ENCODE results near the gene LINC01488. TPM values are rescaled to one million over a fixed set of nuclear protein-coding genes. Genes with fewer than 3 reads are reported as not detected.

LINC01488 gene
- not detected in 2 replicates for total RNA-seq

DNA sequence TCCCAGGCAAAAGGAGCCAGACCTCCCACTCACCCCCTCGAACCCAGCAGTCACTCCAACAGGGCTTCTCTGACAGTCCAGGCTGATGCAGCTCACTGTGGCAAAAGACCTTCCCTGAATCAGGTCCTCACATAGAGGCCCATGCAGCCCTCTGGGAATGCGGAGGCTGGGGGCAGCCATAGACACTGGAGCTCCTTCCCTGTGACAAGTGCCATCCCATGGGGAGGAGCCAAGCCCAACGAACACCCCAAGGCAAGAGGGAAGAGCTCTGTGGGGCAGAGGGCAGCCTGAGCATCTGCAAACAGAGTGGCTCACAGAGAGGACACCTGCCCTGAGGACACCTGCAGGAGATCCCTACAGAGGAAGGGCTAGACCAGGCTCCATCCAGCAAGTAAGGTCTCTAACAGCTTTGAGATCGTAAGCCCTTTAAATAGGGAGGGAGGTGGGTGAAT, at the start of gene LINC01488:
TSS of gene LINC01488 (plus strand) at position 271 of the 452 bp plus-strand sequence.

Other genes with a start within 250 kb of the LINC01488 start
- gene MYEOV, start 187.5 kb upstream of the LINC01488 start, total RNA-seq = under 0.01 and 4.8 TPM in 2 replicates
- 350 and 427 TPM in 2 replicates for gene CCND1, start 159.5 kb downstream of the LINC01488 start, total RNA-seq
- gene LTO1, start 193.7 kb downstream of the LINC01488 start, total RNA-seq = 12.6 and 16.6 TPM in 2 replicates
- not detected in 2 replicates for gene FGF19, start 222.4 kb downstream of the LINC01488 start, total RNA-seq